GM21723 (cell line): ENCODE data around the gene ITPK1.

Source experiments
- ATAC-seq: cut with Tn5 transposase; IDR thresholded peaks from one replicate; pipeline ENCODE4 v1.9.1; 2021; ENCODE audit warnings: mild to moderate bottlenecking, moderate library complexity; ENCODE audit not compliant: unreplicated experiment

ITPK1 gene

GRCh38 chr14:93030761-93031160, 85.0 kb downstream of the ITPK1 start:
- no peak for ATAC-seq

DNA sequence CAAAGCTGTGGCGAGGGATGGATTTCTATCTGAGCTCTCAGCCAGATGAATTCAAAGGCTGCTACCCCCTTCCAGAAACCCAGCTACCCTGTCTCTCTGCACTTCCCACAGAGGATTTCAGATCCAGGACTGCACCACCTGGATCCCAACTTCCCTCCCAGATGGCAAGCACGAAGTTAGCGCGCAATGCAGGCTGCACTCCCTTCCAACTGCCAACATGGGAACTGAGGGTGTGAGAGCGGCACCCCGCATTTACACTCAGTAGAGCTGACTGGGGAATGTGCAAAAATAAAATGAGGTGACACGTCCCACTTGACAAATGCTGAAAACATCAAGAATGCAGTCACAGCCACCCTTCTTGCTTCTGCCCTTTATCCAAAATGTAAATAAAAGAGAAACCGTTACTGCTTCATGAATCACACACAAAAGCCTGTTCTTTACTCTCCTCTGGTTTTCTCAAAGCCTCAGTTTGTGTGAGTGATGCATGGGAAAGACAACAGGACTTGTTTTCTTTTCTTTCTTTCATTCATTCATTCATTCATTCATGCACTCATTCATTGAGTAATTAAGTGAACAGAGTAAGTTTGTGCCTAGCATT, 85.7 kb downstream of the ITPK1 start:
- no peak for ATAC-seq

DNA sequence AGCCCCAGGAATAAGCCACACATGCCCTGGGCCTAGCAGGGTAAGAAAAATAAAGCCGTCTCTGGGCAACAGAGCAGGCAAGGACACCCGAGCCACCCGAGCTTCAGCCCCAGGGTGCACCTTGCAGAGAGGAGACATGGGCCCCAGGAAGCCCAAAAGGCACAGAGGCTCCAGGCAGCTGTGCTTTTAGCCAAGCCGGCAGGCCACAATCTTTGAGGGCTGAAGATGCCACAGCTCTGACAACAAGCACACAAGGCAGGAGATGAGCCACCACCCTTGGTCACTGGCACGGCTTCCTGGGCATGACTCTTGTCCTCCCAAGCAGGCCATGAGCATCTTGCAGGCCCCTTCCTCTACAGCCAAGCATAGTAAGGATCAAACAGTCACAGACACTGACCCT, 86.3 kb downstream of the ITPK1 start:
- no peak for ATAC-seq

GRCh38 chr14:93028724-93029076, 87.0 kb downstream of the ITPK1 start:
- ATAC-seq = no peak

GRCh38 chr14:93027810-93028723, 87.7 kb downstream of the ITPK1 start:
- no peak for ATAC-seq

- no peak for ATAC-seq
Observed at GRCh38 chr14:93026339-93026738, 89.4 kb downstream of the ITPK1 start.

DNA sequence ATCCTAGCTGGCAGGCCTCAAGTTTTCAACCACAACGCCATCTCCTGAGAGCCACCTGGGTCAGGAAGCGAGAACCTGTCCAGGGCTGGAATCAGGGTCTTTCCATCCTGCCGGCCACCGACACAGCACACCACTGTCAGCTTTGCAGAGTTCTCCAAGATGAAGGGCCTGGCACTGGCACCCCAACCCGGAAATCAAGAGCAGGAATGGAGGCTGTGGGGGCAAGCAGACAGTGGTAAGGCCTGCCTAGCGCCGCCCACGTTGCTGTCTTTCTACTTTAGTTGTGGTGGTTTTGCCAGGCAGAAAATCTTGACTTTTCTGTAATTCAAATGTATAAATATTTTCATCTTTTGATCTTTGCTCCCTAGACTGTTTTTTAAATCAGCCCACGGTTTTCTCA, 90.7 kb downstream of the ITPK1 start:
- ATAC-seq = no peak

GRCh38 chr14:93024493-93024892, 91.2 kb downstream of the ITPK1 start:
- ATAC-seq = no peak

DNA sequence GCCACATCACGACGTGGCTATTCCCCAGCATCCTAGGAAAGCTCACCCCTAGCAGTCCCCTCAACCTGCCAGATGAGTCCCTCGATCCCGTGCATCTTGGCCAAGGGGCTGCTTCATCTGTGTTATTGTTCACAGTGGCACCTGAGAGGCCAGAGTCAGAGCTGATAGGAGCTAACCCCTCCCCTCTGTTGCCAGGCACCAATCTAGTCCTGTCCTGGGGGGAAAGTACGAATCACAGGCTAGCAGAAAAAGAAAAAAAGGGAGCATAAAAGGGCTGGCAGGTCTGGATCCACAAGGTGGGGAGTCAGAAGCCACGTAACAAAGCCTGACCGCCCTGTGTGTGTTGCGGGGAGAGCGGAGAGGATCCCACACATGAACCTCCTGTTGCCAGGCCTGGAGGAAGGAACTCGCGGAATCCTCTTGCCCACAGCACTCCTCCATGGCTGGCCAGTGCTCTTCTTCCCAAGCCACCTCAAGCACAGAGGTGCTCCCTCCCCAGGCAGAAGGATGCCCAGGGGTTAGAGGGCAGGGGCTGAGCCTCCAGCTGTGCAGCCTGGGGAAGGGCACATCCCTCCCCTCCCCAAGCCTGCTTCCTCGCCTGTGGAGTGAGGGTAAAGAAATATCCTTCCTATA, 91.8 kb downstream of the ITPK1 start:
- no peak for ATAC-seq

DNA sequence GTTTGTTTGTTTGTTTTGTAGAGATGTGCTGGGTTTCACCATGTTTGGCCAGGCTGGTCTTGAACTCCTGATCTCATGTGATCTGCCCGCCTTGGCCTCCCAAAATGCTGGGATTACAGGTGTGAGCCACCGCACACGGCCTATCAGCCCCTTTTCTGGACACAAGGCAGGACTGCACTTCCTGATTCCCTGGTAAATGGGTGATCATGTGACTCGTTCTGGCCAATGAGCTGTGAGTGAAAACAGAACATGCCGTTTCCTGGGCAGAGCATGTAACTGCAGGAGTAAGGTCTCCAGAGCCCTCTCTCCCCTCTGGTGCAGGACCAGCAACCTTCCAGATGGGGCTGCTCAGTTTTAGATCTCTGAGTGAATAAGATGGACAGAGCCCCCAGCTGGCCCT, 92.7 kb downstream of the ITPK1 start:
- no peak for ATAC-seq

- ATAC-seq = no peak
Observed at GRCh38 chr14:93019970-93020369, 95.8 kb downstream of the ITPK1 start.

- no peak for ATAC-seq
Observed at GRCh38 chr14:93019367-93019843, 96.3 kb downstream of the ITPK1 start.

DNA sequence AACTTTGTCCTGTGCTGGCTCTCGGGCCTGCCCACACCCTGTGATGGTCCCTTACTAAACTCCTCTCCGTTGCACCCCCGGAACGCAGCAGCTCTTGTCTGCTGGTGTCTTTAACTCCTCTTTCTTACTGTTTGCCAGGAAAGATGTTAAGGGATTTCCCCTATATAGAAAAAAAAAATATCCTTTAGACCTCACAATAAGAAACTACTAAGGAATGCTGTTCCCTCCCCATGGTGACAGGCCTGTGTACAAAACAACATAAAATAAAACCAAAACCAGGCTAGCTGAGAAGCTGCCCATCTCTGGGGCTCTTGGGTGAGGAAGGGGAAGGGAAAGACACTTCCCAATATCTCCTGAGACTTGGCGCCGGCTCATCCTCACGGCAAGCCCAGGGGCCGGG, 97.4 kb downstream of the ITPK1 start:
- ATAC-seq = no peak

DNA sequence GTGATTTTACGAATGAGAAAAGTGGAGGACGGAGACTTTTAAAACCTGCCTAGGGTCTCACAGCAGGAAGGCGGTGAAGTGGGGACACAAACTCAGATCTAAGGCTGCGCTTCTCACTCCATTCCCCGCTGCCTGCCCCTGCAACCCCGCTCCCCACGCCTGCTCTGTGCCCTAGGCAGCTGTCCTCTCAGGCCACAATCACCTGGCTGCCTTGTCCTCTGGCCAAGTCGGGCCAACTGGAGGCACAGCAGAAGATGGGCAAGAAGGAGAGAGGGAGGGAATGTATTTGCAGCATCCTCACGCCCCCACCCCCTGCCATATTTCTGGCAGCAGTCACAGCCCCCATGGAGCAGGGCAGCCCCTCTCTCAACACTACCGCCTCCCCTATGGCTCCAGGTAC, 97.8 kb downstream of the ITPK1 start:
- ATAC-seq = no peak

DNA sequence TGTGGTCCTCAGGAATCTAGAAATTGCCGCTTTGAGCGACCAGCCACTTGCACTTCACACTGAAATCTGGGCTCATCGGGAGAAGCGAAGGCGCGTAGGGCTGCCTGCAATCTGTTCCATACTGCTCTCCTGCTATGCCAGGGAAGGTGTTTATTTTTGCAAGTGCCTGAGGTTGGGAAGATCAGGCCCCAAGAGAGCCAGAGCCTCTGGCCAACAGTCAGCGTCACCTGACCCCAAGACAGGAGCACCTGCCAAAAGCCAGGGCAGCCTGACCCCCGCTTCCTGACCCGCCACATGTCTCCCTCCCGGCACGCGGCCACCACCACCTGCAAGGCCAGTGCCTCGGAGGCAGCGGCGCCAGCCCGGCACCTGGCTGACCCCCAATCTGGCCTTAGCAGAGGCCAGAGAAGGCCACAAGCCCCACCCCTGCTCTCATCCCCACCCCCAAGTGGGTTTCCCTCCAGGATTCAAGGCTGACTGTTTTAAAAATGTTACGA, 98.4 kb downstream of the ITPK1 start:
- ATAC-seq = no peak

DNA sequence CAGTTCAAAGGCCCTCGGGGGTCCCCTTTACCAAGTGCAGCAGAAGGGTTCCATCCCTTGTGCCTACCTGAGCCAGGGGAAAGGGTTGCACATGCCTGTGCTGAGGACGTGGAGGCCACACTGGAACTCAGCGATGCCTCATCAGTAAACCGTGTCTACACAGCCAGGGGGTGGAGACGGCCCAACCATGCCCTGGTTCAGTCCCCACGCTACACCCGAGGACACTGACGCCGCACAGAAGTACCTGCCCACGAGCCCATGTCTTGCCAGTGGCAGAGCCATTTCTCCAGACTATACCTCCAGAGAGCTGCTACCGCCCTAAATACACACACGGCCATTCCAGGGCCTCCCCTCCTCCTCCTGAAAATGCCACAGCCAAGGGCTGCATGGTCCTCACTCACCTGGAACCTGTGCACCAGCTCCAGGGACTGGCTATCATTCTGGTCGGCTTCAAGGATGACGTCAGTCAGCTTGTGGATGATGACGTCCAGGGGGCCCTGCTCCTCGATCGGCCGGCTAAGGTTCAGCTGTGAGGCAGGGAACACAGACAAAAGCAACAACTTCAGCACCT, 99.4 kb downstream of the ITPK1 start:
- ATAC-seq = no peak

DNA sequence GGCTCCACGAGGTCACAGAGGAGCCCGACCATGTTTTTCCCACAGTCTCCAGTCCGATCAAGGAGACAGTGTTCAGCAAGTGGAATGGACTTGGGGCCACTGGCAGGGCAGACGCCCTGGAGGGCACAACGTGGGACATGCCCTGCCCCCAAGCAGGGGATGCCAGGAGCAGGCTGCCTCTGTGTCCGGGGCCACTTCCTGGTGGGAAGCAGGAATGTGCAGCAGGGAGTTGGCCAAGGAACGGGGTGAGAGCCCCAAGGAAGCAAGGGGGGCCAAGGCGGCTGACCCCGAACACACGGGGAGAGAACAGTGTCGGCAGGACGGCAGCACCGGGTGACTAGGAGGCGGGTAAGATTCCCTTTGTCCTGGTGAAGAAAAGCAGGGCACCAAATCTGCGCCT, 100.2 kb downstream of the ITPK1 start:
- ATAC-seq = no peak

- ATAC-seq = no peak
Observed at GRCh38 chr14:93015064-93015463, 100.7 kb downstream of the ITPK1 start.

DNA sequence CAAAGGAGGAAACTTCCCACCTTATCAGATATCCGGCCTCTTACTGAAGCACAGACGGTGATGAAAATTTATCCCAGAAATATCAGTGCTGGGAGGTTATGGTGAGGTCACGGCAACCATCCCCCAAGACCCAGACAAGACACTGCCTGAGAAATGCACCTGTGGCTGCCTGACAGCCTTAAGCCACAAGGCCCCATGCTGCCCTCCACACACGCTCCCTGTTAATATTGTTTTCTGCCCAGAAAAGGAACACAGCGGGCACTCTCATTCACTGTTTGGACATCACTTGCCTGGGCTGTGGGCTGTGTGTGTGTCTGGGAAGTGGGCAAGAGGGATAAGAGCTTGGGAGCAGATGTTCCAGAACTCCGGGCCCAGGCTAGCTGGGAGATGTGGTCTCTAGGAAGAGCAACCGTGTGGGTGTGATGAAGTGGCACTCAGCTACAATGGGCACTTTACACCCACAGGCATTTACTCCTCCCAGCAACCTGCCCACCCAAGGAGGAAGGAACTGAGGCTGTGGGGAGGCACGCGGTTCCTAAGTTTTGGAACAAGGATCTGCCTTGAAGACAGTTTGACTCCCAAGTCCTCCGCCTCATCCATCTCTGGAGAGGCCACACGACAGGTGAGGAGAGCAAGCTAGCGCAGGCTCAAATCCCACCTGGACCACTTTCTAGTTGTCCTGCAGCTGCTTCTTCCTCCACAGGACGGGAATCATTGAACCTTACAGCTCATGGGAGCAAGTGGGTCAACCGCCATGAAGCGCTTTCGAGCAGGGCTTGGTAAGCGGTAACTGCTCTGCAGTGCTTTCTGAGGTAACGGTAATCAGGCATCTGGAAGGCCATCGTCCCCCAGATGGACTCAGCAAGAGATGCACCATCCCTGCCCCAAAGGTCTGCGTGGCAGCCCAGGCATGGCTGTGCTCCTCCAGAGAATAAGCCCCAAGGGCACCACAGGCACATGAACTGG, 101.4 kb downstream of the ITPK1 start:
- no peak for ATAC-seq
